Osteocyte (in vitro differentiated cells): Measurements from ENCODE around the gene TBRG4. TPM values are rescaled to one million over a fixed set of nuclear protein-coding genes. Genes with fewer than 3 reads are reported as not detected.
A peak's percentile ranks its signal among the peaks of the same experiment; 100 is the strongest.

Source experiments
- DNase-seq: peaks from one replicate; pipeline ENCODE4 v3.0.0; 2021; ENCODE audit warnings: mixed read lengths; ENCODE audit not compliant: unreplicated experiment; ENCODE audit errors: extremely low spot score
- H3K27ac Mint-ChIP-seq: one replicate; pipeline ENCODE4 v1.8.0; 2021; ENCODE audit warnings: mild to moderate bottlenecking, mixed read lengths; ENCODE audit not compliant: unreplicated experiment
- H3K27me3 Mint-ChIP-seq: one replicate; pipeline ENCODE4 v1.8.0; 2021; ENCODE audit warnings: mixed read lengths; ENCODE audit not compliant: unreplicated experiment
- H3K36me3 Mint-ChIP-seq: one replicate; pipeline ENCODE4 v1.8.0; 2021; ENCODE audit warnings: mixed read lengths; ENCODE audit not compliant: unreplicated experiment
- H3K4me1 Mint-ChIP-seq: one replicate; pipeline ENCODE4 v1.8.0; 2021; ENCODE audit warnings: mixed read lengths; ENCODE audit not compliant: unreplicated experiment
- H3K4me3 Mint-ChIP-seq: one replicate; pipeline ENCODE4 v1.8.0; 2021; ENCODE audit warnings: mild to moderate bottlenecking, moderate library complexity, mixed read lengths; ENCODE audit not compliant: unreplicated experiment
- H3K9me3 Mint-ChIP-seq: one replicate; pipeline ENCODE4 v1.8.0; 2021; ENCODE audit warnings: mixed read lengths; ENCODE audit not compliant: unreplicated experiment
- total RNA-seq: library from RNA; stranded (reverse); gene quantifications from 2 replicates; pipeline ENCODE4 v1.2.1, GENCODE V29; 2021
- TF ChIP-seq, protein P1 (sequence below): fragments of 200-600 bp; sonication (generic); IDR thresholded peaks from 2 replicates; pipeline ENCODE4 v1.5.0; 2021; ENCODE audit warnings: antibody characterized with exemption, mild to moderate bottlenecking, moderate library complexity

Gene TBRG4
- total RNA-seq, 1 donor from 2014 or later = 54.9 TPM

DNA sequence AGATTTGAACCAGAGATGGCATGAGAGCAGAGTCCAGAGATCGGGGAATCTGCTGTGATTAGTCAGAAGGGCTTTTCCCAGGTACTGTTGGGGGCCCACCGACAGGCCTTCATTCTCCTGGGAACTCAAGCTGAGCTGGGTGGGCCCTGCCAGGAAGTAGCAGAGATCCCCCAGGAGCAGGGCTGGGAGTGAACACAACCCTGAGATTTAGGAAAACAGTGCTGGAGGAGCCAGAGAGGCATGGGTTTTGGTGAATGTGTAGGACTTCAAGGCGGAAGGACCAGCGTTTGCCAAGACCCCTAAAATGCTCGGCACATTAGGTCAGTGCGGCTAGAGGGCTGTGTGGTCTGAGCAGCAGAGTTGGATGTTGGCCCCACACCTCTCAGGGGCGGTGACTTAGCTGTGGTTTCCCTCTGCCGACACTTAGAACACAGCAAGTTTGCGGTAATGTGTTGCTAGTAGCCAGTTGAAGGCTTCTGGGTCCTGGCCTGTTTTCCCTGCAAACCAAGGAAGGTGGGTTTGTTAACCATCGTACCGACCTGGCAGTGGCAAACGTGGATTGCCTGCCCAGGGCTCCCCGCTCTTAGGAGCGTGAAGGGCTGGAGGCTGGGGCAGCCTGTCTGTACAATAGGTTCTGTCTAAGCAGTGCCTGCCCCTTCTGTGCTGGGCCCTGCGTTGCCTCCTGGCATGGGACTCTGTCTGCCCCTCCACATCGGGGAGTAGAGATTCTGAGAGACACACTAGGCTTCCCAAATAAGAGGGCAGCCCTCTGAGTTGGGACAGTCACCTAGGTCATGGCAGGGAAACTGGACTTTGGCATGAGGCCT is 36.8 kb downstream of the TBRG4 start:
- peak overlapping the region; percentile 40 for H3K27ac Mint-ChIP-seq
- no peak for DNase-seq
- no peaks in the 10 kb centered on the region for H3K27me3 Mint-ChIP-seq
- no peaks in the 10 kb centered on the region for H3K9me3 Mint-ChIP-seq
- H3K4me1 Mint-ChIP-seq = peaks cover 24% of the 10 kb centered on the region
- TF ChIP-seq, protein P1, sequence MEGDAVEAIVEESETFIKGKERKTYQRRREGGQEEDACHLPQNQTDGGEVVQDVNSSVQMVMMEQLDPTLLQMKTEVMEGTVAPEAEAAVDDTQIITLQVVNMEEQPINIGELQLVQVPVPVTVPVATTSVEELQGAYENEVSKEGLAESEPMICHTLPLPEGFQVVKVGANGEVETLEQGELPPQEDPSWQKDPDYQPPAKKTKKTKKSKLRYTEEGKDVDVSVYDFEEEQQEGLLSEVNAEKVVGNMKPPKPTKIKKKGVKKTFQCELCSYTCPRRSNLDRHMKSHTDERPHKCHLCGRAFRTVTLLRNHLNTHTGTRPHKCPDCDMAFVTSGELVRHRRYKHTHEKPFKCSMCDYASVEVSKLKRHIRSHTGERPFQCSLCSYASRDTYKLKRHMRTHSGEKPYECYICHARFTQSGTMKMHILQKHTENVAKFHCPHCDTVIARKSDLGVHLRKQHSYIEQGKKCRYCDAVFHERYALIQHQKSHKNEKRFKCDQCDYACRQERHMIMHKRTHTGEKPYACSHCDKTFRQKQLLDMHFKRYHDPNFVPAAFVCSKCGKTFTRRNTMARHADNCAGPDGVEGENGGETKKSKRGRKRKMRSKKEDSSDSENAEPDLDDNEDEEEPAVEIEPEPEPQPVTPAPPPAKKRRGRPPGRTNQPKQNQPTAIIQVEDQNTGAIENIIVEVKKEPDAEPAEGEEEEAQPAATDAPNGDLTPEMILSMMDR = no peak
- H3K4me3 Mint-ChIP-seq = no peak overlapping the region
- H3K36me3 Mint-ChIP-seq = peaks cover 10% of the 10 kb centered on the region

DNA sequence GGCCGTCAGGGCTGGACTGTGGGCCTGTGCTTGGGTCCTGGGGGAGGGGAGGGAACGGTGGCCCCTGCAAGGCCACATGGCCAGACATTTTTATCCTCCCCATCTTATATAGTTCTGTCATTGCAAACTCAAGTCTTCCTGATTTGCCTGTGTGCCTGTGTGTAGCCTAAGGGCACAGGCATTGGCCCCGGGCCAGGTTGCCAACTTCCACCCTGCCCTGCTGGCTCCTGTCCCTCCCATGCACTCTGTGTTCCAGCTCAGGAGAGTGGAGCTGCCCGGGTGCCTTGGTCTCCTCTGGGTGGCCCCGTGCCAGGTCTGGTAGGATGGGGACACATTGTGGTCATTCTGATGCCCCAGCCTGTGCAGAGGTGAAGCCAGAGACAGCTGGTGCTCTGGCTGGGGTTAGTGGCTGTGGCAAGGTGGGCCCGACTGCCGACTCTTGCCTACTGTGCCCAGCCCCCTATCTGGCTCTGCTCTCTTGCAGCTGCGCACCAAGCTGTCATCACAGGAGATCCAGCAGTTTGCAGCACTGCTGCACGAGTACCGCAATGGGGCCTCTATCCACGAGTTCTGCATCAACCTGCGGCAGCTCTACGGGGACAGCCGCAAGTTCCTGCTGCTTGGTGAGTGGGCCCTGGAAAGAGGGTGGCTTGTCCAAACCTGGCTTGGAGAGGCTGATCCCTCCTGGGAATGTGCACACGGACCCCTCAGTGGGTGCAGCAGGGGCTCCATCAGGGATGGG is 37.5 kb downstream of the TBRG4 start:
- H3K27me3 Mint-ChIP-seq = no peaks in the 10 kb centered on the region
- peaks cover 24% of the 10 kb centered on the region for H3K4me1 Mint-ChIP-seq
- no peaks in the 10 kb centered on the region for H3K9me3 Mint-ChIP-seq
- TF ChIP-seq, protein P1 = no peak
- H3K36me3 Mint-ChIP-seq = peaks cover 14% of the 10 kb centered on the region
- H3K27ac Mint-ChIP-seq = peak overlapping the region; percentile 40
- DNase-seq = no peak
- H3K4me3 Mint-ChIP-seq = no peak overlapping the region

DNA sequence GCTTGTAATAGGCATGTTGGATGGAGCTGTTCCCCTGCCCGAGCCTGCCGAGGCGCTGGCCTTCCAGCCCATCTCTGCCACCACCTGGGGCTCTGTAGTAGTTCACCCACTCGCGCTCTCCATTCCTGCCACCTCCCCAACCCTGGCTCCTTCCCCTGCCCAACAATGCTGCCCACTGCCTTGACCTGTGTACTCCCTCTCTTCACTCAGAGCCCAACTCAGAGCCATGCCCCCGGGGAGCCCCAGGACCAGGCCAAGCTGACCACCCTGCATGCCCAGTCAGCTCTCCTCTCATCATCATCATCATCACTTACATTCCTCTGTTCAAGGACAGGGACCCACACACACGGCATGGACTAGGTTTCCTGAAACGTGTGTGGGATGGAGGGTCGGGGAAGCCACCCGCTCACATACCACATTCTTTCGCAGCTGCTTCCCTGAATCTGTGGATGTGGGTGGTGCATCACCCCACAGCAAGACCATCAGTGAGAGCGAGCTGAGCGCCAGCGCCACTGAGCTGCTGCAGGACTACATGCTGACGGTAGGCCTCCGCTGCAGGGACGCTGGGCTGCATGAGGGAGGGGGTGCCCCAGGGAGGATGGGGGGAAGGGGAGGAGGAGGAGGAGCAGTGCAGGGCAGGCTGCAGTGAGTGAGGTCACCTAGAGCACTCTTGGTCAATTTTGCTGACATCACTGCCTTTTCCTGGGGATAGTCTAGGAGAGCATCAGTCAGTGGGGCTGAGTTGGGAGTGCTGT is 38.3 kb downstream of the TBRG4 start:
- Mint-ChIP-seq H3K4me1 (peaks cover 24% of the 10 kb centered on the region), H3K27me3 (no peaks in the 10 kb centered on the region), H3K36me3 (peaks cover 19% of the 10 kb centered on the region), H3K4me3 (no peak overlapping the region), H3K9me3 (no peaks in the 10 kb centered on the region), H3K27ac (no peak overlapping the region)
- TF ChIP-seq, protein P1 = no peak
- DNase-seq = no peak

DNA sequence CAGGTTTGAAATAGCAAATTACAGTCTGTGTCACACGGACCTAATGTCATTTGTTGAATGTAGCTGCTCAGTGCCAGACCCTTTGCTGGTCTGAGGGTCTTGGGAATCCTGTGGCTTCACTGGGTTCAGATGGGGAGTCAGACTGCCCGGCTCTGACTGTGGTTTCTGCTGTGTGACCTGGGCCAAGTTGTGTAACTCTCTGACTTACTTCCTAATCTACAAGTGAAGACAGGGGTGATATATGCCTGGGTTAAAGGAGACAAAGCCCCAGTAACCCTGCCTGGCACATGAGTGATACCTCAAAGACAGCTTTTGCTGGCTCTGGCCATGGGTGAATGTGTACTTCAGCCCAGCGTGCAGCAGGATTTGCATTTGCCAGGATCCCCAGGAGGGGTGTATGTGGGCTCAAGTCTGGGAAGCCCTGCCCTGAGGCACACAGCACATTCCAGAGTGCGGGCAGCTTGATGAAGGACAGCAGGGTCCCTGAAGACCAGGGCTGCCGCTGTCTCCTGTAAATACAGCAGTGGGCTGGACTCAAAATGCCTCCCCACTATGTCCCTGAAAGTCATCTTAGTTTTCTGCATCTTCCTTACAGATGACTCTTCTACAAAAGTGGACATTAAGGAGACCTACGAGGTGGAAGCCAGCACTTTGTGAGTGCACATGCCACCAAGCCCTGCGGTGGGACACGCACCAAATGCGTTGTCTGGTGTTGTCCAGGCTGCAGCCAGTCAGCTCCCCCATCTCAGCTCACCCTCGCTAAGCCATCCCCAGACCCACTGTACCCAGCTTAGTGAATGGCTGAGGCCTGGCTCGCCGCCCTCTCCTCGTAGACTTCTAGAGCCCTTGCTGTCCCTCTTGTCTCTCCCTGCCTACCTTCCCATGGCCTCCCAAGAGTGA is 39.1 kb downstream of the TBRG4 start:
- no peaks in the 10 kb centered on the region for H3K9me3 Mint-ChIP-seq
- no peak overlapping the region for H3K4me3 Mint-ChIP-seq
- DNase-seq = no peak

More for the DNA sequence above, 39.1 kb downstream of the TBRG4 start:
- peaks cover 24% of the 10 kb centered on the region for H3K4me1 Mint-ChIP-seq
- no peaks in the 10 kb centered on the region for H3K27me3 Mint-ChIP-seq
- H3K36me3 Mint-ChIP-seq = peaks cover 19% of the 10 kb centered on the region
- H3K27ac Mint-ChIP-seq = peak overlapping the region; percentile 3
- TF ChIP-seq, protein P1 = no peak
